Activated CD4-positive, alpha-beta T cell treated with anti-CD3 and anti-CD28 coated beads, Interleukin-2, amount 50 U/mL, for 1 hour (primary cell): Measurements from ENCODE around the gene KLHL29.

Source experiments
- DNase-seq: peaks from one replicate; pipeline ENCODE4 v3.0.0-alpha.2; 2020

KLHL29 gene

GRCh38 chr2:23453432-23453831 is 68.5 kb downstream of the KLHL29 start:
- DNase-seq = no peak

GRCh38 chr2:23453836-23454460 is 69.0 kb downstream of the KLHL29 start:
- no peak for DNase-seq

- DNase-seq = no peak
These were observed 69.6 kb downstream of the KLHL29 start for GRCh38 chr2:23454501-23455120.

- no peak for DNase-seq
These were observed 71.4 kb downstream of the KLHL29 start for GRCh38 chr2:23456396-23456795.

GRCh38 chr2:23456881-23457760 is 72.1 kb downstream of the KLHL29 start:
- DNase-seq = no peak

- DNase-seq = no peak
These were observed 73.2 kb downstream of the KLHL29 start for GRCh38 chr2:23457990-23458682.

- no peak for DNase-seq
These were observed 74.1 kb downstream of the KLHL29 start for GRCh38 chr2:23459032-23459431.

- DNase-seq = no peak
These were observed 75.2 kb downstream of the KLHL29 start for GRCh38 chr2:23460228-23460627.

GRCh38 chr2:23460993-23461392 is 76.0 kb downstream of the KLHL29 start:
- DNase-seq = no peak

- no peak for DNase-seq
These were observed 79.2 kb downstream of the KLHL29 start for GRCh38 chr2:23464156-23464555.

GRCh38 chr2:23464905-23465537 is 80.0 kb downstream of the KLHL29 start:
- DNase-seq = no peak

GRCh38 chr2:23465936-23466335 is 81.0 kb downstream of the KLHL29 start:
- DNase-seq = no peak

- DNase-seq = no peak
These were observed 82.6 kb downstream of the KLHL29 start for GRCh38 chr2:23467618-23468017.

GRCh38 chr2:23468474-23469141 is 83.6 kb downstream of the KLHL29 start:
- no peak for DNase-seq

GRCh38 chr2:23469142-23469540 is 84.2 kb downstream of the KLHL29 start:
- DNase-seq = no peak

- DNase-seq = no peak
These were observed 90.1 kb downstream of the KLHL29 start for GRCh38 chr2:23475036-23475435.

GRCh38 chr2:23475473-23475872 is 90.5 kb downstream of the KLHL29 start:
- no peak for DNase-seq

GRCh38 chr2:23476786-23477185 is 91.8 kb downstream of the KLHL29 start:
- no peak for DNase-seq

GRCh38 chr2:23477392-23477791 is 92.4 kb downstream of the KLHL29 start:
- no peak for DNase-seq

- no peak for DNase-seq
These were observed 93.3 kb downstream of the KLHL29 start for GRCh38 chr2:23478087-23478932.
